ENCODE results near the gene ATXN1.
A peak's percentile ranks its signal among the peaks of the same experiment; 100 is the strongest.
"Not testable (repeated sequence)": the region's sequence is repeated elsewhere in the genome, so short reads cannot be mapped to it uniquely, and the experiment has no call there.

Gene ATXN1

GRCh38 chr6:16262773-16263172 lies 498.5 kb downstream of the ATXN1 start:
- DNase-seq: not testable (repeated sequence)

DNA sequence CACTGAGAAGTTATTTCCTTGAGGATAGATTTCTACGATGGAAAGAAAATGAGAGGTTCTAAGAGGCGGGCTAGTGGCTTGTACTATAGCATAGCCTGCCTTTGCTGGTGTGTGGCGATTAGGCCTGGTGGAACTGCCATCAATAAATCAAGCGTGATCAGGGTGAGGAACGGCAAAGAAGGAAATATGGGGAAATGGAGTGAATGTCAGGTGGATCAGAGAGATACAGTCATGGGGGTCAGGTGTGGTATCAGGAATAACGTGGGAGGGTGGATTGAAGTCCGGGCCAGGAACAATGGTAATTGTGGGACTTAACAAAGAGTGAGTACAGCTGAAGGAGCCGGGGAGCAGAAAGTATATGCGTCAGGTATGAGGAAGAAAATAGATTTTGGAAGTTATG lies 500.7 kb downstream of the ATXN1 start:
- DNase-seq: not testable (repeated sequence)

GRCh38 chr6:16259604-16260003 lies 501.7 kb downstream of the ATXN1 start:
- not testable (repeated sequence) for DNase-seq

- no peak for DNase-seq
Observed at GRCh38 chr6:16258709-16259075, 502.6 kb downstream of the ATXN1 start.

- DNase-seq: peak; percentile 69
Observed at GRCh38 chr6:16257999-16258708, 503.1 kb downstream of the ATXN1 start.

DNA sequence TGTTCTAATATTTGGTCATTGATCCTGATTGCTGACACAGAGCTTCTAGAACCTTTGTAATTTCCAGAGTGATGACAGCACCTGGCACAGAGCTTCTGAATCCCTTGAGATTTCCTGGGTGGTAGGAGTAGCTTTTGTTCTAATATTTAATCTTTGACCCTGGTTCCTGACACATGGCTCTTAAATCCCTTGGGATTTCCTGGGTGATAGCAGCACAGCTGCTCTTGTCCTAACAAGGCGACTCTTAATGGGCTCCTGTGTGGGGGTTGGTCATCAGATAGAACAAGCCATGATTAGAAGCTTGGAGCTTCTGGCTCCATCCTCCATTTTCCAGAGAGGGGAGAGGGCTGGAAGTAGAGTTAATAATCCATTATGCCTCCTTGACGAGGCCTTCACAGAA lies 504.5 kb downstream of the ATXN1 start:
- no peak for DNase-seq

DNA sequence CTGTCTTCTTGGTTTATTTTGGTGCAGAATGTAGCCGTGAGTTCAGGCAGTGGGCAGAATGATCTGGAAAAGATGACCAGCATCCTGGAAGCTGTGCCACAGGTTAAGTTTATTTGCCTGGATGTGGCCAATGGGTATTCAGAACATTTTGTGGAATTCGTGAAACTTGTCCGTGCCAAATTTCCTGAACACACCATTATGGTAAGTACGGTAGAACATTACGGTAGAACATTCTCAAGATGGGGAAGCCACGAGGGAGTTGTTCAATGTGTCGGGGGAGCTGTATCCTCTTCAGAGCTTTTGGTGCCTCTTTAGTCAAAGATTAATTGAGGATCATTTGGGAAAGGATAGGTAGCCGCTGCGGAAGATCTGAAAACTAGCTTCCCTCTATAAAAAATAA lies 506.7 kb downstream of the ATXN1 start:
- DNase-seq: no peak

GRCh38 chr6:16253399-16254144 lies 507.7 kb downstream of the ATXN1 start:
- DNase-seq: no peak

GRCh38 chr6:16252686-16253299 lies 508.5 kb downstream of the ATXN1 start:
- DNase-seq: no peak

GRCh38 chr6:16251706-16252105 lies 509.6 kb downstream of the ATXN1 start:
- DNase-seq: no peak

GRCh38 chr6:16249971-16250370 lies 511.3 kb downstream of the ATXN1 start:
- DNase-seq: peak; percentile 52

Data from midbrain (tissue), 1 donor.